B cell (primary cell): ENCODE results near the gene EGFL7. TPM values are rescaled to one million over a fixed set of nuclear protein-coding genes. Genes with fewer than 3 reads are reported as not detected.
A peak's percentile ranks its signal among the peaks of the same experiment; 100 is the strongest.

ENCODE experiments used
- ATAC-seq: fragments of 200-7000 bp; cut with Tn5 transposase; one replicate; pipeline ENCODE4 v1.10.0; 2021; ENCODE audit warnings: low read depth, mild to moderate bottlenecking, moderate number of reproducible peaks, moderate library complexity
- CTCF ChIA-PET: fragments of 350-600 bp; sonication (Branson Sonifier 250); formaldehyde crosslinking; loops from one replicate; lab custom pipeline; 2021; ENCODE audit warnings: antibody characterized with exemption, inconsistent platforms; lab: Charles Lee
- POLR2A ChIA-PET: fragments of 350-600 bp; sonication (Branson Sonifier 250); formaldehyde crosslinking; loops from one replicate; lab custom pipeline; 2021; ENCODE audit warnings: antibody characterized with exemption; lab: Charles Lee
- DNase-seq: peaks from one replicate; pipeline ENCODE4 v3.0.0; 2013
- H2AFZ ChIP-seq: 2 replicates; pipeline ENCODE4 v1.6.1; 2012; ENCODE audit warnings: mild to moderate bottlenecking, low read depth, low read length; ENCODE audit not compliant: insufficient read depth, poor library complexity, severe bottlenecking
- H3K27ac ChIP-seq, 2 donors: 1 replicate in 1 of 2; 2 replicates in 1 of 2; pipeline ENCODE4 v1.5.1; 2012 to 2013; ENCODE audit warnings: low read length in 2 of 2, mild to moderate bottlenecking in 2 of 2, moderate library complexity in 1 of 2
- H3K27me3 ChIP-seq, 4 experiments: fragments of 200-600 bp in 1 of 4; sonication (generic) in 1 of 4; replicated peaks in 1 of 4; 1 replicate in 2 of 4; 2 replicates in 2 of 4; pipeline versions ENCODE4 v1.6.1 to v1.7.0; 2013 to 2016; ENCODE audit warnings: low read length in 3 of 4, mild to moderate bottlenecking in 2 of 4, mixed read lengths in 1 of 4, moderate library complexity in 1 of 4; ENCODE audit not compliant: insufficient read depth in 4 of 4, control insufficient read depth in 3 of 4; ENCODE audit errors: control extremely low read depth in 1 of 4
- H3K36me3 ChIP-seq, 2 experiments: replicated peaks in 1 of 2; 1 replicate in 1 of 2; 2 replicates in 1 of 2; pipeline versions ENCODE4 v1.6.1 to v1.7.1; 2013; ENCODE audit warnings: low read length in 1 of 2; ENCODE audit not compliant: insufficient read depth in 2 of 2, control insufficient read depth in 1 of 2; ENCODE audit errors: control extremely low read depth in 1 of 2, extremely low read depth in 1 of 2
- H3K4me1 ChIP-seq, 2 donors: fragments of 200-600 bp in 1 of 2; sonication (generic) in 1 of 2; 1 replicate in 1 of 2; 2 replicates in 1 of 2; pipeline versions ENCODE4 v1.5.1 to v1.6.1; 2013 to 2017; ENCODE audit warnings: low read length in 2 of 2; ENCODE audit not compliant: control insufficient read depth in 2 of 2, insufficient read depth in 2 of 2
- H3K4me2 ChIP-seq: replicated peaks from 2 replicates; pipeline ENCODE3; 2012; ENCODE audit warnings: mild to moderate bottlenecking, low read depth, low read length; ENCODE audit not compliant: poor library complexity, severe bottlenecking
- H3K4me3 ChIP-seq, 5 experiments: fragments of 200-600 bp in 1 of 5; sonication (generic) in 1 of 5; 1 replicate in 3 of 5; 2 replicates in 2 of 5; pipeline versions ENCODE4 v1.5.1 to v1.7.0; 2011 to 2016; ENCODE audit warnings: low read length in 4 of 5, mild to moderate bottlenecking in 4 of 5, low read depth in 2 of 5, control low read depth in 1 of 5, moderate library complexity in 1 of 5; ENCODE audit not compliant: insufficient read depth in 1 of 5; ENCODE audit errors: control extremely low read depth in 1 of 5, extremely low read depth in 1 of 5
- H3K79me2 ChIP-seq: fragments of 200-600 bp; sonication (generic); one replicate; pipeline ENCODE4 v1.6.0; 2016; ENCODE audit warnings: low read length; ENCODE audit not compliant: control insufficient read depth, insufficient read depth
- H3K9ac ChIP-seq: fragments of 200-600 bp; sonication (generic); 2 replicates; pipeline ENCODE4 v1.6.1; 2017; ENCODE audit warnings: mild to moderate bottlenecking, low read length, moderate library complexity
- H3K9me3 ChIP-seq, 3 donors: one replicate each; pipeline versions ENCODE4 v1.6.1 to v1.7.1; 2013; ENCODE audit warnings: low read length in 2 of 3; ENCODE audit not compliant: control insufficient read depth in 2 of 3, insufficient read depth in 1 of 3; ENCODE audit errors: control extremely low read depth in 1 of 3
- H4K20me1 ChIP-seq: 2 replicates; pipeline ENCODE4 v1.6.0; 2012; ENCODE audit warnings: mild to moderate bottlenecking, low read length; ENCODE audit not compliant: insufficient read depth, control insufficient read depth, poor library complexity, severe bottlenecking
- H3K27ac Mint-ChIP-seq: one replicate; pipeline ENCODE4 v1.8.0; 2021; ENCODE audit warnings: mixed read lengths
- H3K27me3 Mint-ChIP-seq: one replicate; pipeline ENCODE4 v1.8.0; 2021; ENCODE audit warnings: mixed read lengths
- H3K4me1 Mint-ChIP-seq: one replicate; pipeline ENCODE4 v1.8.0; 2021; ENCODE audit warnings: mixed read lengths
- H3K4me3 Mint-ChIP-seq: one replicate; pipeline ENCODE4 v1.8.0; 2021; ENCODE audit warnings: mixed read lengths
- H3K9me3 Mint-ChIP-seq: one replicate; pipeline ENCODE4 v1.8.0; 2022; ENCODE audit warnings: mixed read lengths; ENCODE audit not compliant: insufficient read depth
- CTCF ChIP-seq: fragments of 200-600 bp; IDR thresholded peaks from one replicate; pipeline ENCODE4 v1.8.0; 2022; ENCODE audit warnings: antibody characterized with exemption, mild to moderate bottlenecking
- EZH2 ChIP-seq: IDR thresholded peaks from 2 replicates; pipeline ENCODE4 v1.6.1; 2012; ENCODE audit warnings: borderline replicate concordance, low read depth, mild to moderate bottlenecking, moderate library complexity, low read length; ENCODE audit not compliant: insufficient read depth, poor library complexity, severe bottlenecking
- WGBS: methylation state at CpG from one replicate; pipeline ENCODE4 v1.1.5; 2013; ENCODE audit warnings: missing lambda C conversion rate; ENCODE audit not compliant: insufficient coverage; 5-methylcytosine and 5-hydroxymethylcytosine counted together
- intact Hi-C: fragments of 100-400 bp; cut with micrococcal nuclease; formaldehyde crosslinking; loops from one replicate; pipeline ENCODE4 v1.10.0; 2022
- polyA plus RNA-seq: library from polyadenylated mRNA; depleted of rRNA; stranded (reverse); fragments of >200 nt; gene quantifications from 2 replicates; pipeline ENCODE4 v1.2.3, GENCODE V29; 2012
- total RNA-seq, 2 donors: library from RNA; stranded (reverse); fragments of 120-200 nt in 1 of 2; gene quantifications; 1 replicate in 1 of 2; 2 replicates in 1 of 2; pipeline versions ENCODE4 v1.2.3 to v1.2.4, GENCODE V29; 2013 to 2022

Gene EGFL7
- total and polyA plus RNA-seq, 2 donors (not counting 1 experiment from before 2014, with no cell fraction given): 0.34 TPM; not detected in 1

DNA sequence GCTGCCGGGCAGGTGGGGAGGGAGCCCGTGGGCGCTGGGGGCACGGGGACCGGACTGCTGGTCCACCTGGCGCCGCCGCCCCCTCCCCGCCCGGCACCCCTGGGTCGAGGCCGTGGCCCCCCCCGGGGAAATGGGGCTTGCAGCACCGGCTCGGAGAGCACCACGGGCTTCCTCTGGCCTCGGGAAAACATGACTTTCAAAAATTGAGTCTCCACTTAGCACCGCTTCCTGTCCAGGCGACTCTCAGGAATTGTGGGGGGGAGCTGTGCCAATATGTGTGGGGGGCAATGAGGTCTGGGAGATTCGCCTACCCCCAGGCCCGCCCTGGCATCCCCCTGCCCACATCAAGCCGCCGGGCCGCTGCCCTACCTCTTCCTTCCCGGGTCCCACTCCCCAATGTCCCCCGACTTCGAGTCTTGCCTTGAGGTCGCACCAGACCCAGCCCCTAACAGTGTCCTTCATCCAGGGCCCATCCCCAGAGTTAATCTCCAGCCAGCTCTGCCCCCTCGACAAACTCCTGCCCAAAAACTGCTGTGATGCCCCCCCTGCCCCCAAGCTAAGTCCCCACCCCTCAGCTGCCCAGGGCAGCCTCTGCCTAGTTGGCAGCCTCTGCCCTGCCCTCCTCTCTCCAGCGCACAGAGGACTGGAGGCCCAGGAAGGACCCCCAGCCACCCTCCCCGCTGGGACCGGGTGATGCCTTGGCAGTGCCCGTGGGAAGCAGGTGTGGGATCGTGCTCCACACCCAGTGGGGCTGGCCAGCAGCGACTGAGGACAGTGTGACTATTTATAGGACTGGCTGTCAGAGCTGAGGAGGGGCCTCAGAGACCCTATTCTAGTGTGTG lies 3.9 kb downstream of the EGFL7 start:
- POLR2A ChIA-PET: no interaction called here
- no peaks in the 10 kb centered on the region for H3K79me2 ChIP-seq
- peak overlapping the region in 1 of 5 experiments; percentile 15 for H3K4me3 ChIP-seq
- peak overlapping the region; percentile 60 for H3K4me2 ChIP-seq
- peaks cover 8 to 16% of the 10 kb centered on the region in 2 donors for H3K4me1 ChIP-seq
- no peak overlapping the region for H2AFZ ChIP-seq
- intact Hi-C loops: loop anchor here (10.0 kb wide), 1 partner anchor 48 kb away; the partner anchor contains the start of gene DIPK1B
- no peaks in the 10 kb centered on the region for H3K36me3 ChIP-seq
- Mint-ChIP-seq H3K4me3 (peak overlapping the region; percentile 73), H3K4me1 (peaks cover 12% of the 10 kb centered on the region), H3K9me3 (no peaks in the 10 kb centered on the region), H3K27me3 (peaks cover 15% of the 10 kb centered on the region), H3K27ac (no peak overlapping the region)
- ATAC-seq: no peak
- peak overlapping the region; percentile 23 for H3K9ac ChIP-seq
- peaks cover 0 to 11% (median 0%) of the 10 kb centered on the region in 3 donors for H3K9me3 ChIP-seq
- no peak for TF ChIP-seq EZH2
- TF ChIP-seq CTCF: no peak
- no peaks in the 10 kb centered on the region for H4K20me1 ChIP-seq
- H3K27ac ChIP-seq: no peak overlapping the region
- H3K27me3 ChIP-seq: peaks cover 0 to 57% (median 27%) of the 10 kb centered on the region in 4 experiments
- DNase-seq: peak; percentile 30
- 41% methylated on average over 29 of the region's 35 CpGs for WGBS
- CTCF ChIA-PET: no interaction called here
